ENCODE measurements around the gene FCAMR. TPM values are rescaled to one million over a fixed set of nuclear protein-coding genes. Genes with fewer than 3 reads are reported as not detected.

FCAMR gene
- polyA plus RNA-seq, 1 donor (not counting 4 experiments of a cell fraction or from before 2014, with no cell fraction given), result not detected

GRCh38 chr1:206923009-206923960, 47.0 kb downstream of the FCAMR start:
- no peaks in the 10 kb centered on the region for H3K79me2 ChIP-seq (ENCODE audit: control insufficient read depth, insufficient read depth, low read length)
- no peak overlapping the region for H3K4me3 ChIP-seq (ENCODE audit: control insufficient read depth in 2 of 3, extremely low read depth in 1 of 3, insufficient read depth in 2 of 3, low read depth in 1 of 3, low read length in 3 of 3)
- no peaks in the 10 kb centered on the region for H4K20me1 ChIP-seq (ENCODE audit: control insufficient read depth, extremely low read depth, insufficient read depth, low read length)
- FAIRE-seq, result no peak
- no peak overlapping the region for H3K27ac ChIP-seq (ENCODE audit: control insufficient read depth, insufficient read depth, low read length)
- no peak overlapping the region for H3K9ac ChIP-seq (ENCODE audit: control insufficient read depth, extremely low read depth, insufficient read depth, low read length)
- dilution Hi-C loops (cut with MboI; ENCODE audit: extremely low pct_ligation_motif_present, low sequenced_read_pairs), result loop anchor here (10.0 kb wide), 1 partner anchor 62 kb away; no protein-coding TSS in a partner anchor
- H3K27me3 ChIP-seq (ENCODE audit: control insufficient read depth, extremely low read depth, insufficient read depth, low read length), result no peaks in the 10 kb centered on the region
- H3K9me1 ChIP-seq (ENCODE audit: control insufficient read depth, extremely low read depth, insufficient read depth, low read length), result no peaks in the 10 kb centered on the region
- no peak for TF ChIP-seq CTCF (optimal IDR thresholded peaks at IDR 0.05 in 1 of 3, IDR thresholded peaks at IDR 0.05 in 1 of 3, conservative IDR thresholded peaks at IDR 0.05 in 1 of 3; ENCODE audit: extremely low read depth in 1 of 3, insufficient read depth in 2 of 3, low read length in 3 of 3)
- TF ChIP-seq EZH2 (IDR thresholded peaks at IDR 0.05; ENCODE audit: low read length), result no peak
- DNase-seq (ENCODE audit: low read depth, low spot score), result no peak
- H2AFZ ChIP-seq (ENCODE audit: control insufficient read depth, low read length), result no peak overlapping the region
- no peaks in the 10 kb centered on the region for H3K9me3 ChIP-seq (ENCODE audit: control insufficient read depth, low read depth, low read length)
- H3K4me2 ChIP-seq (ENCODE audit: control insufficient read depth, extremely low read depth, insufficient read depth, low read depth, low read length), result no peak overlapping the region
- H3K36me3 ChIP-seq (ENCODE audit: control insufficient read depth in 2 of 2, extremely low read depth in 1 of 2, insufficient read depth in 2 of 2, low read length in 2 of 2), result no peaks in the 10 kb centered on the region
- H3K4me1 ChIP-seq (ENCODE audit: control insufficient read depth, extremely low read depth, insufficient read depth, low read length), result no peaks in the 10 kb centered on the region

- no peak overlapping the region for H3K4me2 ChIP-seq (ENCODE audit: control insufficient read depth, extremely low read depth, insufficient read depth, low read depth, low read length)
- H2AFZ ChIP-seq (ENCODE audit: control insufficient read depth, low read length), result no peak overlapping the region
- DNase-seq (ENCODE audit: low read depth, low spot score), result no peak
- H3K4me3 ChIP-seq (ENCODE audit: control insufficient read depth in 2 of 3, extremely low read depth in 1 of 3, insufficient read depth in 2 of 3, low read depth in 1 of 3, low read length in 3 of 3), result no peak overlapping the region
- H3K79me2 ChIP-seq (ENCODE audit: control insufficient read depth, insufficient read depth, low read length), result no peaks in the 10 kb centered on the region
- no peaks in the 10 kb centered on the region for H3K9me3 ChIP-seq (ENCODE audit: control insufficient read depth, low read depth, low read length)
- no peaks in the 10 kb centered on the region for H3K4me1 ChIP-seq (ENCODE audit: control insufficient read depth, extremely low read depth, insufficient read depth, low read length)
- no peak overlapping the region for H3K27ac ChIP-seq (ENCODE audit: control insufficient read depth, insufficient read depth, low read length)
- no peaks in the 10 kb centered on the region for H4K20me1 ChIP-seq (ENCODE audit: control insufficient read depth, extremely low read depth, insufficient read depth, low read length)
- no peak for TF ChIP-seq EZH2 (IDR thresholded peaks at IDR 0.05; ENCODE audit: low read length)
- no peak for TF ChIP-seq CTCF (optimal IDR thresholded peaks at IDR 0.05 in 1 of 3, IDR thresholded peaks at IDR 0.05 in 1 of 3, conservative IDR thresholded peaks at IDR 0.05 in 1 of 3; ENCODE audit: extremely low read depth in 1 of 3, insufficient read depth in 2 of 3, low read length in 3 of 3)
- no peak for FAIRE-seq
- no peaks in the 10 kb centered on the region for H3K9me1 ChIP-seq (ENCODE audit: control insufficient read depth, extremely low read depth, insufficient read depth, low read length)
- no peaks in the 10 kb centered on the region for H3K27me3 ChIP-seq (ENCODE audit: control insufficient read depth, extremely low read depth, insufficient read depth, low read length)
- dilution Hi-C loops (cut with MboI; ENCODE audit: extremely low pct_ligation_motif_present, low sequenced_read_pairs), result loop anchor here (10.0 kb wide), 1 partner anchor 62 kb away; no protein-coding TSS in a partner anchor
- H3K9ac ChIP-seq (ENCODE audit: control insufficient read depth, extremely low read depth, insufficient read depth, low read length), result no peak overlapping the region
- no peaks in the 10 kb centered on the region for H3K36me3 ChIP-seq (ENCODE audit: control insufficient read depth in 2 of 2, extremely low read depth in 1 of 2, insufficient read depth in 2 of 2, low read length in 2 of 2)
Measured at GRCh38 chr1:206922524-206922923, 47.7 kb downstream of the FCAMR start.

Data from keratinocyte (primary cell).